Testis (tissue), 2 donors: Measurements from ENCODE around the gene UTS2.

Experiments
- CTCF ChIP-seq, 3 experiments: fragments of 450-650 bp in 2 of 3; fragments of 200-600 bp in 1 of 3; sonication (generic) in 1 of 3; IDR thresholded peaks; one replicate each; pipeline ENCODE4 v1.5.1; 2016 to 2019; ENCODE audit warnings: antibody characterized with exemption in 3 of 3, mild to moderate bottlenecking in 2 of 3, moderate library complexity in 1 of 3
- POLR2A ChIP-seq: fragments of 450-650 bp; IDR thresholded peaks from one replicate; pipeline ENCODE4 v1.6.1; 2017; ENCODE audit warnings: antibody characterized with exemption, mild to moderate bottlenecking, moderate library complexity

- TF ChIP-seq POLR2A (no peak), CTCF (IDR thresholded peaks at IDR 0.05) (no peak)
Measured at GRCh38 chr1:7893529-7894180, 40.8 kb upstream of the UTS2 start.
